Central memory CD4-positive, alpha-beta T cell (primary cell): Measurements from ENCODE around the gene ITPK1.

Experiments used
- DNase-seq: peaks from one replicate; pipeline ENCODE4 v3.0.0; 2022

ITPK1 gene

GRCh38 chr14:92916201-92916600 lies 199.5 kb downstream of the ITPK1 start:
- no peak for DNase-seq

- DNase-seq = no peak
These were observed 201.6 kb downstream of the ITPK1 start for GRCh38 chr14:92914087-92914656.

GRCh38 chr14:92907316-92907911 lies 208.3 kb downstream of the ITPK1 start:
- DNase-seq = no peak

GRCh38 chr14:92906823-92907222 lies 208.9 kb downstream of the ITPK1 start:
- DNase-seq = no peak

- no peak for DNase-seq
These were observed 209.3 kb downstream of the ITPK1 start for GRCh38 chr14:92906420-92906819.

GRCh38 chr14:92905667-92906066 lies 210.1 kb downstream of the ITPK1 start:
- DNase-seq = no peak

GRCh38 chr14:92903359-92903758 lies 212.4 kb downstream of the ITPK1 start:
- DNase-seq = no peak

GRCh38 chr14:92902726-92903125 lies 213.0 kb downstream of the ITPK1 start:
- DNase-seq = no peak

GRCh38 chr14:92902191-92902590 lies 213.5 kb downstream of the ITPK1 start:
- no peak for DNase-seq

- no peak for DNase-seq
These were observed 215.1 kb downstream of the ITPK1 start for GRCh38 chr14:92900660-92901059.

GRCh38 chr14:92898566-92899131 lies 217.1 kb downstream of the ITPK1 start:
- no peak for DNase-seq

- DNase-seq = no peak
These were observed 217.7 kb downstream of the ITPK1 start for GRCh38 chr14:92897922-92898565.

- DNase-seq = no peak
These were observed 220.3 kb downstream of the ITPK1 start for GRCh38 chr14:92895352-92895878.

GRCh38 chr14:92892589-92892988 lies 223.1 kb downstream of the ITPK1 start:
- DNase-seq = no peak

- DNase-seq = peak; percentile 16
These were observed 224.7 kb downstream of the ITPK1 start for GRCh38 chr14:92890830-92891588.

GRCh38 chr14:92888896-92889295 lies 226.8 kb downstream of the ITPK1 start:
- DNase-seq = no peak

GRCh38 chr14:92887157-92887556 lies 228.6 kb downstream of the ITPK1 start:
- DNase-seq = no peak
